Measurements from ENCODE around the gene MPHOSPH6.
A peak's percentile ranks its signal among the peaks of the same experiment; 100 is the strongest.
"Not testable (repeated sequence)": the region's sequence is repeated elsewhere in the genome, so short reads cannot be mapped to it uniquely, and the experiment has no call there.

The MPHOSPH6 gene, protein sequence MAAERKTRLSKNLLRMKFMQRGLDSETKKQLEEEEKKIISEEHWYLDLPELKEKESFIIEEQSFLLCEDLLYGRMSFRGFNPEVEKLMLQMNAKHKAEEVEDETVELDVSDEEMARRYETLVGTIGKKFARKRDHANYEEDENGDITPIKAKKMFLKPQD

GRCh38 chr16:82169861-82170845, at the start of gene MPHOSPH6:
Gene MPHOSPH6 (minus strand): TSS chr16:82170224. CDS start chr16:82170175, 49 bp downstream.
- peak; percentile 87 to 92 for DNase-seq

- no peak for DNase-seq
Observed at GRCh38 chr16:82219298-82219697, 49.3 kb upstream of the MPHOSPH6 start.

DNA sequence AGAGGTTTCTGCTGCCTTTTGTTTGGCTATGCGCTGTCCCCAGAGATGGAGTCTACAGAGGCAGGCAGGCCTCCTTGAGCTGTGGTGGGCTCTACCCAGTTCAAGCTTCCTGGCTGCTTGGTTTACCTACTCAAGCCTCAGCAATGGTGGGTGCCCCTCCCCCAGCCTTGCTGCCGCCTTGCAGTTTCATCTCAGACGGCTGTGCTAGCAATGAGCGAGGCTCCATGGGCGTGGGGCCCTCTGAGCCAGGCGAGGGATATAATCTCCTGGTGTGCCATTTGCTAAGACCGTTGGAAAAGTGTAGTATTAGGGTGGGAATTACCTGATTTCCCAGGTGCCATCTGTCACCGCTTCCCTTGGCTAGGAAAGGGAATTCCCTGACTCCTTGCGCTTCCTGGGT, 39.3 kb upstream of the MPHOSPH6 start:
- not testable (repeated sequence) for DNase-seq

GRCh38 chr16:82203198-82203597, 33.2 kb upstream of the MPHOSPH6 start:
- no peak for DNase-seq

- DNase-seq, result no peak
Observed at GRCh38 chr16:82201926-82202325, 31.9 kb upstream of the MPHOSPH6 start.

DNA sequence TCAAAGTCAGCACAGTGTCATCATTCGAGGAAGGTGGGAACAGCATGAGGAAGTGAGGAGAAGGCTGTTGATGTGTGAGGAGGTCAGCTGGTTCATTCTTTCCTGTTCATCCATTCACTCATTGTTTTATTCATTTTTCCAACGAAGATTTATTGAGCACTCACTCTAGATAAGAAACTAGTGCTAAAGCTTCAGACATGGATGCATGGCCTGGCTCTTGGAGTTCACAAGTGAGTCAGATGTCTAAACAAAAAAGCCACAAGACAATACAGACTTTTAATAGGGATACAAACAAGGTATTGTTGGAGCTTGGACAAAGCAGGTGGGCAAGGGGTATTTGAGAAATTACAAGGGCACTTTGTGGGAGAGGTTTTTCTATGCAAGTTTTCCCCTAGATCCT, 31.3 kb upstream of the MPHOSPH6 start:
- no peak for DNase-seq

DNA sequence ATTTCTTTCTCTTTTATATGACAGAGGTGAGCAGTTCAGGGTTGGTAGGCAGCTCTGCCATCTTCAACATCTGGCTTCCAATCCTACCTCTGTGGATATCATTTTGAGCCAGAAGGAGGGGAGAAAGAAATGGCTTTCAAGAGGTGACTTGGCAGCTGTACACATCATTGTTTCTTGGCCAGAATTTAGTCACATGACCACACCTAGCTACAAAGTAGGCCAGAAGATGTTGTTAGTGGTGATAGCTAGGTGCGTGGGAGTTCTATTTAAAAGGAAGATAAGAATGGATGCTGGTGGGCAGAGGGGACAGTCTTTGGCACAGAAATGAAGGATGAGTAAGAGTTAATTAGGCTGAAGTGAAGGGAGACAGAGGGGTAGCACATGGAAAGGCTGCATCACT, 29.2 kb upstream of the MPHOSPH6 start:
- DNase-seq, result no peak

GRCh38 chr16:82197540-82198240, 27.7 kb upstream of the MPHOSPH6 start:
- no peak for DNase-seq

GRCh38 chr16:82195917-82196494, 26.0 kb upstream of the MPHOSPH6 start:
- no peak for DNase-seq

- DNase-seq, result no peak
Observed at GRCh38 chr16:82194086-82194485, 24.1 kb upstream of the MPHOSPH6 start.

DNA sequence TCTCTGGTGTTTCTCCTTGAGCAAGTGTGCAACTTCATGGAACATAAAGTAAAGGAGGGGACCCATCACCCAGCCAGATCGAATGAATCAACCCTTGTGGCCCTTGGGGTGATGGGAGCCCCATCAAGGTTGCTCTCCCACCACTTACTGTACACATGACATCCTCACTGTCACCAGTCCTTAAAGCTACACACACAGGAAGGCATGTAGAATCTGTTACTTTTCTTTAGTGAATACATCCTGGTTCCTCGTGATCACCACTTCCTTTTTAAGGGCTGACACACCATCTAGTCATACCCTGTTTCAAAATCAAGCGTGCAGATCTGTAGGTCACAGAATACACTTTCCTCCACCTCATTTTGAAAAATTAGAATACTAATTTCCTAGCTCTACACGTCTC, 22.6 kb upstream of the MPHOSPH6 start:
- no peak for DNase-seq

DNA sequence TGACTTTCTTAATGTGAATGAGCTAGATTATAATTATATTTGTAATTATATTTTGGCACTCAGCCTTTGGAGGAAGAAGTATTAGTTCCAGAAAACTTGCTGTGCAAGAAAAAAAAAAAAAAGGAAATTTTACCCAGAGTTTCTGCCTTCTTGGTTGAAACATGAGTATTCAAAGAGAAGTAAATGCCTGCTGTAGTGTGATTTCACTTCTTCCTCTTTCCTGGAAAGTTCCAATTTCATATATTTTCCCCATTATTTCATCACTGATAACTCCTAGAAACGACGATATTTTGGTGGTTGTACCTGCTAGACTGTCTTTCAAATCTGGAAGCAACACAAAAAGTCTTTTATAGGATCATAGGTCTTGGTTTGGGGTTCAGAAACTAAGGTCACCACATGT, 20.4 kb upstream of the MPHOSPH6 start:
- no peak for DNase-seq

DNA sequence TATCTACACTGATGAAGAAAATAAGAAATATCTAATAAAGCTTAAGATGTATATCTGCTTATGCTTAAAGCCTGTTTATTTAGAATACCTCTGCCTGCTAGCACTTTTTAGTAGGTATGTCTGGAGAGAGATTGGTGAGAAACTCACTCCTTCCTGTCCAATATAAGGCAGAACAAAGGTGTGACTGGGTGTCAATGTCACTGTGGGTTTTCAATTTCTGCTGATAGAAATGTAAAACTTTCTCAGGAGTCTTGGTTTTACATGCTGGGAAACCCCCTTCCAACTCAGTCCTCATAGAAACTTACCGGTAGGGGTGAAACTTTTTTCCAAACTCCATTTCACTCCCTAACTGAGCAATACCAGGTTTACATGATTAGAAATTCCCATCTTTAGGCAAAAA, 17.8 kb upstream of the MPHOSPH6 start:
- DNase-seq, result no peak

DNA sequence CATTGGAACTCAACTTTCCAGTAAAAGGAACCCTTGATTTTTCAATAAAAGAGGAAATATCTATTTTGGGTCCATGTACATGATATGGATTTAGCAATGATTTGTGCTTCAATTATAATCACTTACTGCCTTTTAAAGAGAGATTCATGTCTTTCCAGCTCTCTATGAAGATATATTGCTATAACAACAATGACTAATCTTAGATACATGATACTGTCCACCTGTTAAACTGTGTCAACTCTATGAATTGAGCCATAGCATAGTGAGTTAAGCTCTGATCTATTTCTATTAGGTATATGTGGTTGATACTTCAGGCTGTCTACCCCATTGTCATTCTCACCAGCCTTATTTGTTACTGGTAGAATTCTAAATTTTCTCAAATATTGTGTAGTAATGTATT, 15.0 kb upstream of the MPHOSPH6 start:
- no peak for DNase-seq

- no peak for DNase-seq
Observed at GRCh38 chr16:82184213-82184612, 14.2 kb upstream of the MPHOSPH6 start.

- DNase-seq, result no peak
Observed at GRCh38 chr16:82183004-82183397, 13.0 kb upstream of the MPHOSPH6 start.

DNA sequence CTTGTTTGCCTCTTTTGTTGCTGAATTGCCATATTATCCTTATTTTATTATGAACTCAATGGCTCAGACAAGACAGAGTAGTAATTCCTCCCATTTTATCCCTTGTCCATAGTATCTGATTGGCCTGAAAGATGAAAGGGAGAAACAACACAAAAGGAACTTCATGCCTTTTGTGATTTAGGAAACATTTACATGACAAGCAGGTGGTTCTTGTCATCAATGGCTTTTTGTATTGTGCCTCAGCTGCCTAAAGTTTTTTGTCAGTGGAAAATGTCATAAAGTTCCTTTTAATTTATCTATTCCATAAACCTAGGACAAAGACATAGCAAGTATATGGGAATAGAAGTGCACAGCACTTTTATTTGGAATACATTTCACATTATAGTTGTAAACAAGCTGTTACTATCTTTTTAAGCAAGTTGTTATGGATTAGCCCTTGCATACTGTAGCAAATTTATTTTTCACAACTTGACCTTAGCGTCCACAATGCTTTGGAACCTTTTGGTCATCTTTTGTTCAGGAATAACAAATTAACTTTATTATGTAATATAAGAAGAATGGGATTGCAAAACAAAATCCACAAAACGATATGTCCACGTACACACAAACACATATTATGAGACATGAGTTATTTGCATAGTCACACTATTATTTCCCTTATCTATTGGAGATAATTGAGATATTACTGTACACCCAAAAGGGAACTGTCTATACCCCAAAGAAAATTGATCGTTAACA, 12.4 kb upstream of the MPHOSPH6 start:
- no peak for DNase-seq

DNA sequence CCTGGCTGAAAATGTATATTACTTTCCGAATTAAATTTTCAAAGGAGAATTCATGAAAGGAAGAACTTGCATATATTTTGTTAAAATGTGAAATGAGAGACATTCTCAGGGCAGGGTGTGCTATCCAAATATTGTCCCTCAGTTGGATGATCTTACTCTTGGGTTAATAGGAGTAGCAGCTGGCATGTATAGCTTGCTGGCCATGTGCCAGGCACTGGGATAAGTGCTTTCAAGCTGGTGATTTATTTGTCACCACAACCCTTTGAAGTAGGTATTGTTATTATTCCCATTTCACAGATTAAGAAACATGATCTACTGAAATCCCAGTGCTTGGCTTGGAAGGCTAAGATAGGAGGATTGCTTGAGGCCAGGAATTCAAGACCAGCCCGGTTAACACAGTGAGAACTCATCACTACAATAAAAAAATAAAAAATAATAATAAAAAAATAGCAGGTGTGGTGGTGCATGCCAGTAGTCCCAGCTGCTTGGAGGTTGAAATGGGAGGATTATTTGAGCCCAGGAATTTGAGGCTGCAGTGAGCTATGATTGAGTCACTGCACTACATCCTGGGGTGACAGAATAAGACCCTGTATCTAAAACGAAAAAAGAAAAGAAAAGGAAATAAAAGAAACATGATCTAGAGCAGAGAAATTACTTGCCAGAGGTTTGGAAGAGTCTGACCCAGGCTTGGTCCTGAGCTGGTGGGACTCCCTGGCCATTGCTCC, 11.6 kb upstream of the MPHOSPH6 start:
- DNase-seq, result no peak

DNA sequence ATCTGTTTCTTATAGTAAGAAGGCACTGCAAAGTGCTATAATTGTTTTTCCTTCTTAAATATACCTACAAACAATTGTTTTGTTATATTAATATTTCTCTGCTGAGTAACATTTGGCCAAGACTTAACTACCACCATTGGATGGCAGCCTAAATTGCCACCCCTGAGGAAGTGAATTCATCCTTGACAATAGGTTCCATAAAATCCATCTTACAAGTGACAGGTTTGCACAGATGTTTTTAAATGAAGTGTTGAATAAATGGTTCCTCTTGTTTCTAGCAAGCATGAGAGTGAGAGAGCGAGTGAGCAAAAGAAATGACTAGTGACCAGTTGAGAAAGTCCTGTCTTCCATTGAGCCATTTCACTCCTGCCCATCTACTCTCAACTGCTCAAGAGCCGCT, 8.3 kb upstream of the MPHOSPH6 start:
- DNase-seq, result no peak

DNA sequence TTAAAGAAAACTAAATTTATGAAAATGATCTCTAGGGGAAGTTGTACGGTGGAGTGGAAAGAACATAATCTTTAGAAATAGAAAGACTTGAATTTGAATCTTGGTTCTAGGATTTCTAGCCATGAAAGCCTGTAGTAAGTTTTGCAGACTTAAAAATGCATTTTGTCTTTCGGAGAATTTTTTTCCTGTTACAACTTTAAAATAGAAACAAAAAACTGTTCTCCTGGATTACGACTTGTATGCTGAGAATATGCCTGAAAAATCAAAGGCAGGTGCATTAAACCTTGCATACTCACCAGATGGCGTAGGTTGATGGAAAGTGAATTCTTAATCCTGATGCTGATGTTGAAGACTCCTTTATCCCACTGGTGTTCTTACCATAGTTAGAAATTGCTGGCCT, 7.5 kb upstream of the MPHOSPH6 start:
- DNase-seq, result no peak

DNA sequence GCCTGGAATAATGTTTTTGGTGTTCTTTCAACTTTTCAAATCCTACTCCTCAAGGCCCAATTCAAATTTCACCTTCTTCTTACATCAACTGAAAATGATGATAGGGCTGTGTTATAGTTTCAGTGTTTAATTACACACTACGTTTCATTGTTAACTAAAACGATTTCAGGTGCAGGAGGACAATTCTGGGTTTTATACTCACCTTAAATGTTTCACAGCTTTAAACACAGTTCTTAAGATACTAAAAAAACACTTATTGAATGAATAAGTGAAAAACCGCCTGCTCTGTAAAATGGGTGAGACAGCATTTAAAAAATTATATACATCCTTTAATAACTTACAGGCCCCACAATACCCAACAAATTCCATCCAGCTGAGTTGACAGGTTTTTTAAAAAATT, 6.2 kb upstream of the MPHOSPH6 start:
- no peak for DNase-seq

- DNase-seq, result no peak
Observed at GRCh38 chr16:82175627-82176026, 5.6 kb upstream of the MPHOSPH6 start.
